Lung microvascular endothelial cell (primary cell): ENCODE results near the gene S100A13. TPM values are rescaled to one million over a fixed set of nuclear protein-coding genes. Genes with fewer than 3 reads are reported as not detected.

ENCODE experiments used
- DNase-seq, 2 donors: peaks; one replicate each; pipeline versions ENCODE4 v3.0.0 to v3.0.0-alpha.2; 2010; ENCODE audit warnings: low read depth in 2 of 2
- total RNA-seq: library from RNA; depleted of rRNA; stranded (reverse); fragments of >200 nt; gene quantifications from 2 replicates; pipeline ENCODE4 v1.2.1, GENCODE V29; 2014

The S100A13 gene
- total RNA-seq, 1 donor from 2014 or later, result 89.7 TPM

GRCh38 chr1:153572569-153573015 is 54.7 kb downstream of the S100A13 start:
- peak; percentile 92 to 95 for DNase-seq

- no peak for DNase-seq
Observed at GRCh38 chr1:153571706-153572105, 55.6 kb downstream of the S100A13 start.

GRCh38 chr1:153570874-153571273 is 56.4 kb downstream of the S100A13 start:
- no peak for DNase-seq

GRCh38 chr1:153569465-153569864 is 57.8 kb downstream of the S100A13 start:
- DNase-seq, result no peak

Other genes with a start within 250 kb of the S100A13 start
- gene S100A8, start 236.4 kb downstream of the S100A13 start, total RNA-seq, result not detected in 2 replicates
- not detected in 2 replicates for gene S100A7A, start 211.0 kb downstream of the S100A13 start, total RNA-seq
- gene S100A7, start 166.9 kb downstream of the S100A13 start, total RNA-seq, result not detected in 2 replicates
- gene S100A6, start 91.5 kb downstream of the S100A13 start, total RNA-seq, result 524 and 1,217 TPM in 2 replicates
- not detected in 2 replicates for gene S100A5, start 86.6 kb downstream of the S100A13 start, total RNA-seq
- 0.60 and 5.4 TPM in 2 replicates for gene S100A4, start 81.7 kb downstream of the S100A13 start, total RNA-seq
- 0.20 and 2.8 TPM in 2 replicates for gene S100A3, start 78.2 kb downstream of the S100A13 start, total RNA-seq
- gene S100A2, start 61.7 kb downstream of the S100A13 start, total RNA-seq, result 0.79 and 1.7 TPM in 2 replicates
- 442 and 502 TPM in 2 replicates for gene S100A16, start 14.4 kb downstream of the S100A13 start, total RNA-seq
- gene S100A14, start 11.2 kb downstream of the S100A13 start, total RNA-seq, result 0.20 TPM in 1 of 2 replicates, not detected in the other
- not detected in 2 replicates for gene S100A1, start 929 bp upstream of the S100A13 start, total RNA-seq
- gene CHTOP, start 6.6 kb upstream of the S100A13 start, total RNA-seq, result 15.5 and 21.0 TPM in 2 replicates
- gene SNAPIN, start 31.2 kb upstream of the S100A13 start, total RNA-seq, result 48.8 and 52.0 TPM in 2 replicates
- 165 and 177 TPM in 2 replicates for gene ILF2, start 43.5 kb upstream of the S100A13 start, total RNA-seq
- 5.9 and 17.3 TPM in 2 replicates for gene NPR1, start 51.2 kb upstream of the S100A13 start, total RNA-seq
- 12.2 and 20.6 TPM in 2 replicates for gene INTS3, start 100.5 kb upstream of the S100A13 start, total RNA-seq
- gene SLC27A3, start 147.9 kb upstream of the S100A13 start, total RNA-seq, result 16.3 and 35.3 TPM in 2 replicates